Liver (tissue), 9 donors: ENCODE data around the gene TMEM200A. TPM values are rescaled to one million over a fixed set of nuclear protein-coding genes. Genes with fewer than 3 reads are reported as not detected.

Experiments
- DNase-seq: peaks from one replicate; pipeline ENCODE4 v3.0.0-alpha.2; 2017; ENCODE audit warnings: low spot score
- H3K27ac ChIP-seq, 2 donors: one replicate each; pipeline ENCODE4 v1.7.0; 2013; ENCODE audit warnings: inconsistent platforms in 2 of 2, low read length in 2 of 2, control low read depth in 1 of 2, low read depth in 1 of 2, mild to moderate bottlenecking in 1 of 2
- H3K27me3 ChIP-seq, 4 donors: one replicate each; pipeline versions ENCODE4 v1.6.1 to v1.7.0; 2013; ENCODE audit warnings: low read length in 3 of 4, inconsistent platforms in 1 of 4, mild to moderate bottlenecking in 1 of 4, moderate library complexity in 1 of 4; ENCODE audit not compliant: control insufficient read depth in 4 of 4, insufficient read depth in 4 of 4
- H3K36me3 ChIP-seq, 4 donors: one replicate each; pipeline versions ENCODE4 v1.6.1 to v1.7.0; 2013; ENCODE audit warnings: low read length in 3 of 4, mild to moderate bottlenecking in 3 of 4, low read depth in 1 of 4, moderate library complexity in 1 of 4; ENCODE audit not compliant: control insufficient read depth in 4 of 4, insufficient read depth in 3 of 4
- H3K4me1 ChIP-seq, 4 donors: one replicate each; pipeline versions ENCODE4 v1.6.1 to v1.7.0; 2013; ENCODE audit warnings: low read length in 3 of 4, mild to moderate bottlenecking in 3 of 4, moderate library complexity in 1 of 4; ENCODE audit not compliant: control insufficient read depth in 4 of 4, insufficient read depth in 4 of 4
- H3K4me3 ChIP-seq, 3 donors: one replicate each; pipeline versions ENCODE4 v1.6.1 to v1.7.0; 2013; ENCODE audit warnings: low read length in 3 of 3, control low read depth in 1 of 3, low read depth in 1 of 3, mild to moderate bottlenecking in 1 of 3
- H3K9ac ChIP-seq, 2 donors: one replicate each; pipeline ENCODE4 v1.7.0; 2013; ENCODE audit warnings: low read length in 2 of 2, mild to moderate bottlenecking in 2 of 2, moderate library complexity in 2 of 2, control low read depth in 1 of 2, low read depth in 1 of 2
- H3K9me3 ChIP-seq, 4 donors: one replicate each; pipeline versions ENCODE4 v1.6.1 to v1.7.0; 2013; ENCODE audit warnings: low read length in 3 of 4; ENCODE audit not compliant: control insufficient read depth in 4 of 4
- EGR1 ChIP-seq, 2 donors: IDR thresholded peaks; 2 replicates each; pipeline ENCODE4 v1.6.1; 2016 to 2018; ENCODE audit warnings: antibody characterized with exemption in 2 of 2, low read depth in 2 of 2
- FOXA1 ChIP-seq: IDR thresholded peaks from 2 replicates; pipeline ENCODE4 v1.6.1; 2016; ENCODE audit warnings: antibody characterized with exemption
- FOXA2 ChIP-seq: IDR thresholded peaks from 2 replicates; pipeline ENCODE4 v1.6.1; 2016; ENCODE audit warnings: antibody characterized with exemption
- GABPA ChIP-seq, 2 donors: IDR thresholded peaks in 1 of 2; conservative IDR thresholded peaks in 1 of 2; 2 replicates each; pipeline ENCODE4 v1.6.1; 2016; ENCODE audit warnings: antibody characterized with exemption in 2 of 2, mild to moderate bottlenecking in 1 of 2, moderate library complexity in 1 of 2
- HNF4A ChIP-seq, 2 donors: conservative IDR thresholded peaks; 2 replicates each; pipeline ENCODE4 v1.6.1; 2016; ENCODE audit warnings: antibody characterized with exemption in 2 of 2, mild to moderate bottlenecking in 2 of 2
- HNF4G ChIP-seq: IDR thresholded peaks from 2 replicates; pipeline ENCODE4 v1.6.1; 2016; ENCODE audit warnings: antibody characterized with exemption
- RAD21 ChIP-seq, 2 donors: IDR thresholded peaks; 2 replicates each; pipeline ENCODE4 v1.6.1; 2016; ENCODE audit warnings: antibody characterized with exemption in 2 of 2, mild to moderate bottlenecking in 2 of 2
- RXRA ChIP-seq, 2 donors: IDR thresholded peaks; 2 replicates each; pipeline ENCODE4 v1.6.1; 2017 to 2018; ENCODE audit warnings: antibody characterized with exemption in 2 of 2, mild to moderate bottlenecking in 1 of 2
- SP1 ChIP-seq: IDR thresholded peaks from 2 replicates; pipeline ENCODE4 v1.6.1; 2018; ENCODE audit warnings: antibody characterized with exemption, mild to moderate bottlenecking
- TAF1 ChIP-seq: conservative IDR thresholded peaks from 2 replicates; pipeline ENCODE4 v1.6.1; 2016; ENCODE audit warnings: antibody characterized with exemption, mild to moderate bottlenecking
- YY1 ChIP-seq: IDR thresholded peaks from 2 replicates; pipeline ENCODE4 v1.6.1; 2016; ENCODE audit warnings: antibody characterized with exemption, mild to moderate bottlenecking
- WGBS: extraction: QIAGEN DNeasy Blood & Tissue Kit; methylation state at CpG from one replicate; pipeline ENCODE4 v1.1.7; 2013; 5-methylcytosine and 5-hydroxymethylcytosine counted together
- polyA plus RNA-seq, 2 donors: library from polyadenylated mRNA; stranded (reverse) in 1 of 2; unstranded in 1 of 2; fragments of 200-250 nt in 1 of 2; fragments of >200 nt in 1 of 2; fragmentation: Nextera tagmentation in 1 of 2; extraction: Ambion mirVana in 1 of 2; gene quantifications; one replicate each; pipeline versions ENCODE4 v1.2.1 to v1.2.3, GENCODE V29; 2013 to 2015
- total RNA-seq, 2 donors: library from RNA; depleted of rRNA; stranded (reverse); fragments of >200 nt; gene quantifications; one replicate each; pipeline ENCODE4 v1.2.3, GENCODE V29; 2014
- TF ChIP-seq, protein P1 (sequence below): IDR thresholded peaks from 2 replicates; pipeline ENCODE4 v1.6.1; 2016; ENCODE audit warnings: antibody characterized with exemption
- TF ChIP-seq, protein P2 (sequence below): fragments of 150-350 bp; IDR thresholded peaks from 2 replicates; pipeline ENCODE4 v1.5.1; 2017; ENCODE audit warnings: improper control_type of control experiment, low read depth, low read length; ENCODE audit not compliant: missing input control
- TF ChIP-seq, protein P3 (sequence below): IDR thresholded peaks from 2 replicates; pipeline ENCODE4 v1.6.1; 2016; ENCODE audit warnings: antibody characterized with exemption
- TF ChIP-seq, protein P4 (sequence below): IDR thresholded peaks from 2 replicates; pipeline ENCODE4 v1.6.1; 2016; ENCODE audit warnings: antibody characterized with exemption
- donor health status: healthy.
- donor health status: healthy.
- donor health status: healthy.
- donor health status: healthy.
- donor health status: healthy.

TMEM200A gene
- total and polyA plus RNA-seq, 4 donors = 0.08 to 0.33 (median 0.09) TPM

DNA sequence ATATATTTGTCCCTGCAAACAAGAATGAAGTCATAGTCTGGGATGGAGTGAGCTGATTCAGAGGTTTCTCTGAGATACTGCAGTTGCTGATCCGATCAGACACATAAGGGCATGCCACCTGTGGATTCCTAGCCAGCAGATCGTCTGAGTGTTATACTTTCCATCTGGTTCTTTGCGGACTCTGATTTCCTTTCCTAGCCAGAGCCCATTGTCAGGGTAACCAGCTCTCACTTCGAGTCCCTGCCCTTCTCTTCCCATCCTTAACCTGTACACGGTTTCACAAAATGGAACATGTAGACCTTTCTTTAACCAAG is 100.9 kb downstream of the TMEM200A start:
- TF ChIP-seq, protein P1, sequence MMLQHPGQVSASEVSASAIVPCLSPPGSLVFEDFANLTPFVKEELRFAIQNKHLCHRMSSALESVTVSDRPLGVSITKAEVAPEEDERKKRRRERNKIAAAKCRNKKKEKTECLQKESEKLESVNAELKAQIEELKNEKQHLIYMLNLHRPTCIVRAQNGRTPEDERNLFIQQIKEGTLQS = no peak
- no peak for TF ChIP-seq FOXA1
- TF ChIP-seq, protein P2, sequence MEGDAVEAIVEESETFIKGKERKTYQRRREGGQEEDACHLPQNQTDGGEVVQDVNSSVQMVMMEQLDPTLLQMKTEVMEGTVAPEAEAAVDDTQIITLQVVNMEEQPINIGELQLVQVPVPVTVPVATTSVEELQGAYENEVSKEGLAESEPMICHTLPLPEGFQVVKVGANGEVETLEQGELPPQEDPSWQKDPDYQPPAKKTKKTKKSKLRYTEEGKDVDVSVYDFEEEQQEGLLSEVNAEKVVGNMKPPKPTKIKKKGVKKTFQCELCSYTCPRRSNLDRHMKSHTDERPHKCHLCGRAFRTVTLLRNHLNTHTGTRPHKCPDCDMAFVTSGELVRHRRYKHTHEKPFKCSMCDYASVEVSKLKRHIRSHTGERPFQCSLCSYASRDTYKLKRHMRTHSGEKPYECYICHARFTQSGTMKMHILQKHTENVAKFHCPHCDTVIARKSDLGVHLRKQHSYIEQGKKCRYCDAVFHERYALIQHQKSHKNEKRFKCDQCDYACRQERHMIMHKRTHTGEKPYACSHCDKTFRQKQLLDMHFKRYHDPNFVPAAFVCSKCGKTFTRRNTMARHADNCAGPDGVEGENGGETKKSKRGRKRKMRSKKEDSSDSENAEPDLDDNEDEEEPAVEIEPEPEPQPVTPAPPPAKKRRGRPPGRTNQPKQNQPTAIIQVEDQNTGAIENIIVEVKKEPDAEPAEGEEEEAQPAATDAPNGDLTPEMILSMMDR = no peak
- TF ChIP-seq SP1 = no peak
- TF ChIP-seq, protein P3, sequence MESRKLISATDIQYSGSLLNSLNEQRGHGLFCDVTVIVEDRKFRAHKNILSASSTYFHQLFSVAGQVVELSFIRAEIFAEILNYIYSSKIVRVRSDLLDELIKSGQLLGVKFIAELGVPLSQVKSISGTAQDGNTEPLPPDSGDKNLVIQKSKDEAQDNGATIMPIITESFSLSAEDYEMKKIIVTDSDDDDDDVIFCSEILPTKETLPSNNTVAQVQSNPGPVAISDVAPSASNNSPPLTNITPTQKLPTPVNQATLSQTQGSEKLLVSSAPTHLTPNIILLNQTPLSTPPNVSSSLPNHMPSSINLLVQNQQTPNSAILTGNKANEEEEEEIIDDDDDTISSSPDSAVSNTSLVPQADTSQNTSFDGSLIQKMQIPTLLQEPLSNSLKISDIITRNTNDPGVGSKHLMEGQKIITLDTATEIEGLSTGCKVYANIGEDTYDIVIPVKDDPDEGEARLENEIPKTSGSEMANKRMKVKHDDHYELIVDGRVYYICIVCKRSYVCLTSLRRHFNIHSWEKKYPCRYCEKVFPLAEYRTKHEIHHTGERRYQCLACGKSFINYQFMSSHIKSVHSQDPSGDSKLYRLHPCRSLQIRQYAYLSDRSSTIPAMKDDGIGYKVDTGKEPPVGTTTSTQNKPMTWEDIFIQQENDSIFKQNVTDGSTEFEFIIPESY = no peak
- TF ChIP-seq RAD21 (IDR thresholded peaks at IDR 0.05) = no peak
- no peak for TF ChIP-seq TAF1
- TF ChIP-seq RXRA (IDR thresholded peaks at IDR 0.05) = no peak
- TF ChIP-seq GABPA (IDR thresholded peaks at IDR 0.05 in 1 of 2, conservative IDR thresholded peaks at IDR 0.05 in 1 of 2) = no peak
- no peaks in the 10 kb centered on the region for H3K27me3 ChIP-seq
- H3K4me1 ChIP-seq = no peaks in the 10 kb centered on the region
- no peak overlapping the region for H3K4me3 ChIP-seq
- DNase-seq = no peak
- H3K36me3 ChIP-seq = no peaks in the 10 kb centered on the region
- no peak overlapping the region for H3K27ac ChIP-seq
- WGBS = 71% methylated on average over 5 of the region's 5 CpGs
- no peak overlapping the region for H3K9ac ChIP-seq
- no peaks in the 10 kb centered on the region for H3K9me3 ChIP-seq

DNA sequence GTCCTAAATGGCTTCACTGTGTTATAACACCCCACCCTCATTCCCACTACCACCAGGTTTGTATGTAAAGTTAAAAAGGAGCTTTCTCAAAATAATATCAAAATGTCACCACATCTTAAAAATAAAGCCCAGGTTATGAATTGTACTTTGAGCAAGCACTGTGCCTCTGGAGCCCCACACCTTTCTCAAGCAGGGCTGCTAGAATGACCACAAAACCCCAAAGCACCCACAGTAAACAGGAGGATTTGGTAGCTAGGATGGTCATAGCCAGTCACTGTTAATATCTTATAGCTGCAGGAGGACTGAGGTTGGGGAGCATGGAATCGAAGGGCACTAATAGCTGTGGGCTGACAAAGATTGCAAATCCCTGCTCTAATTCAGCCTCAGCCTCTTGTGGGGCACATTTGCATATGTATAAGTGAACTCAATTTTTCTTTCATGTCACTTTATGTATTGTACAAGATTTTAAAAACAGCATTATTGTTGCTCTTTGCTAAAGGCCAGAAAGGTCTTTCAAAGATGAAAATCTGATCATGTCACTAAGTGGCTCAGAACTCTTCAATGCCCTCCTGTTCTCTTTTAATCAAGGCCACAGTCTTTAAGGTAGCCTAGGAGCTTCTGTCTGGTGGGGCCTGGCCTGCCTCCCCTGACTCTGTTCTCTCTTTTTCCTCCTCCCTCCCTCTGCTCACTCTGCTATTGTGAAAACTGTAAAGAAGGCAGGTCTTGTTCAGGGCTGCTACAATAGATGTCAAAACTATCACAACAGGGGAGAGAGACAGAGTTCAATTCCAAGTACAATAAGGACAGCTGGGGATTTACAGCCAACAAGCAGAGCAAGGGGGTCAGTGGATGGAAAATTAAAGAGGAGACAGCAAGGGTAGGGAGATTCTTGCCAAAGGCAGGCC is 101.6 kb downstream of the TMEM200A start:
- Histone ChIP-seq H3K9ac (no peak overlapping the region), H3K27ac (no peak overlapping the region), H3K4me3 (no peak overlapping the region), H3K4me1 (no peaks in the 10 kb centered on the region), H3K9me3 (peaks cover 0 to 2% (median 0%) of the 10 kb centered on the region in 4 donors), H3K27me3 (no peaks in the 10 kb centered on the region), H3K36me3 (no peaks in the 10 kb centered on the region)
- no peak for DNase-seq
- TF ChIP-seq EGR1 (IDR thresholded peaks at IDR 0.05; ENCODE audit: low read depth in 2 of 2) (no peak), RXRA (IDR thresholded peaks at IDR 0.05) (no peak), HNF4G (no peak), YY1 (no peak), FOXA2 (no peak), HNF4A (conservative IDR thresholded peaks at IDR 0.05) (no peak)
- TF ChIP-seq, protein P4, sequence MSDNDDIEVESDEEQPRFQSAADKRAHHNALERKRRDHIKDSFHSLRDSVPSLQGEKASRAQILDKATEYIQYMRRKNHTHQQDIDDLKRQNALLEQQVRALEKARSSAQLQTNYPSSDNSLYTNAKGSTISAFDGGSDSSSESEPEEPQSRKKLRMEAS = no peak
- TF ChIP-seq, protein P2 = no peak
- TF ChIP-seq, protein P3 = no peak
- 82% methylated on average over 1 of the region's 1 CpG for WGBS
